Lower lobe of right lung (tissue), 2 donors: ENCODE data around the gene KCTD16. TPM values are rescaled to one million over a fixed set of nuclear protein-coding genes. Genes with fewer than 3 reads are reported as not detected.

ENCODE experiments used
- ATAC-seq, 2 donors: fragments of 200-7000 bp; cut with Tn5 transposase; one replicate each; pipeline ENCODE4 v1.9.1; 2020 to 2022; ENCODE audit warnings: mild to moderate bottlenecking in 2 of 2, moderate library complexity in 2 of 2
- DNase-seq: peaks from one replicate; pipeline ENCODE4 v3.0.0-alpha.2; 2020
- H3K27ac ChIP-seq: fragments of 200-600 bp; one replicate; pipeline ENCODE4 v1.8.0; 2022
- H3K27me3 ChIP-seq: fragments of 200-600 bp; one replicate; pipeline ENCODE4 v1.8.0; 2022; ENCODE audit warnings: low read depth
- H3K36me3 ChIP-seq: fragments of 200-600 bp; one replicate; pipeline ENCODE4 v1.8.0; 2022; ENCODE audit warnings: mild to moderate bottlenecking
- H3K4me1 ChIP-seq: fragments of 200-600 bp; one replicate; pipeline ENCODE4 v1.8.0; 2022
- H3K4me3 ChIP-seq: fragments of 200-600 bp; one replicate; pipeline ENCODE4 v1.8.0; 2022; ENCODE audit warnings: mild to moderate bottlenecking
- H3K9me3 ChIP-seq: fragments of 200-600 bp; one replicate; pipeline ENCODE4 v1.8.0; 2022
- CTCF ChIP-seq: fragments of 200-600 bp; IDR thresholded peaks from one replicate; pipeline ENCODE4 v1.8.0; 2022; ENCODE audit warnings: antibody characterized with exemption, mild to moderate bottlenecking
- intact Hi-C: fragments of 100-400 bp; cut with DNase I; formaldehyde crosslinking; loops from one replicate; pipeline ENCODE4 v1.11.0; 2022
- total RNA-seq: library from RNA; stranded (reverse); fragmentation: NEBNext Ultra II Directional; extraction: Animal tissue kit (Norgen Biotek cat#: 25700); gene quantifications from one replicate; pipeline ENCODE4 v1.2.1, GENCODE V29; 2021
- donor health status: DM: no; HTN: yes; CAD: no; lungs with severe emphysema.

Gene KCTD16
- total RNA-seq, 1 donor from 2014 or later, result 2.5 TPM

GRCh38 chr5:144308906-144309670 is 138.4 kb downstream of the KCTD16 start:
- Histone ChIP-seq H3K36me3 (no peaks in the 10 kb centered on the region), H3K27ac (no peak overlapping the region), H3K4me3 (no peak overlapping the region), H3K9me3 (no peaks in the 10 kb centered on the region), H3K4me1 (no peaks in the 10 kb centered on the region), H3K27me3 (no peaks in the 10 kb centered on the region)
- TF ChIP-seq CTCF, result no peak
- intact Hi-C loops, result no loop called here
- DNase-seq (no peak), ATAC-seq (peak in 1 of 2 donors; percentile 26)

- ATAC-seq (no peak), DNase-seq (no peak)
- intact Hi-C loops, result no loop called here
- Histone ChIP-seq H3K4me3 (no peak overlapping the region), H3K27ac (no peak overlapping the region), H3K27me3 (no peaks in the 10 kb centered on the region), H3K4me1 (no peaks in the 10 kb centered on the region), H3K9me3 (no peaks in the 10 kb centered on the region), H3K36me3 (no peaks in the 10 kb centered on the region)
- TF ChIP-seq CTCF, result no peak
Observed at GRCh38 chr5:144310621-144311020, 139.9 kb downstream of the KCTD16 start.

- DNase-seq (no peak), ATAC-seq (no peak)
- H3K4me1 ChIP-seq, result no peaks in the 10 kb centered on the region
- TF ChIP-seq CTCF, result no peak
- intact Hi-C loops, result no loop called here
- H3K27ac ChIP-seq, result no peak overlapping the region
- no peaks in the 10 kb centered on the region for H3K36me3 ChIP-seq
- H3K9me3 ChIP-seq, result no peaks in the 10 kb centered on the region
- H3K4me3 ChIP-seq, result no peak overlapping the region
- no peaks in the 10 kb centered on the region for H3K27me3 ChIP-seq
Observed at GRCh38 chr5:144313147-144313726, 142.6 kb downstream of the KCTD16 start.

- no peak overlapping the region for H3K27ac ChIP-seq
- H3K9me3 ChIP-seq, result no peaks in the 10 kb centered on the region
- no peaks in the 10 kb centered on the region for H3K36me3 ChIP-seq
- no peak overlapping the region for H3K4me3 ChIP-seq
- H3K27me3 ChIP-seq, result no peaks in the 10 kb centered on the region
- H3K4me1 ChIP-seq, result no peaks in the 10 kb centered on the region
- no peak for TF ChIP-seq CTCF
- intact Hi-C loops, result no loop called here
- DNase-seq (no peak), ATAC-seq (no peak)
Observed at GRCh38 chr5:144315026-144315425, 144.4 kb downstream of the KCTD16 start.

GRCh38 chr5:144315994-144316634 is 145.4 kb downstream of the KCTD16 start:
- intact Hi-C loops, result no loop called here
- TF ChIP-seq CTCF, result no peak
- no peaks in the 10 kb centered on the region for H3K27me3 ChIP-seq
- DNase-seq (no peak), ATAC-seq (no peak)
- no peaks in the 10 kb centered on the region for H3K4me1 ChIP-seq
- H3K9me3 ChIP-seq, result no peaks in the 10 kb centered on the region
- no peaks in the 10 kb centered on the region for H3K36me3 ChIP-seq
- H3K4me3 ChIP-seq, result no peak overlapping the region
- H3K27ac ChIP-seq, result no peak overlapping the region
